Activated CD4-positive, alpha-beta T cell treated with anti-CD3 and anti-CD28 coated beads, Interleukin-2, amount 10 ng/mL, durations not matched to agents 7 days and 5 days (primary cell): ENCODE data around the gene PAEP. TPM values are rescaled to one million over a fixed set of nuclear protein-coding genes. Genes with fewer than 3 reads are reported as not detected.
"Not testable (repeated sequence)": the region's sequence is repeated elsewhere in the genome, so short reads cannot be mapped to it uniquely, and the experiment has no call there.

Experiments used
- CTCF ChIA-PET: fragments of 350-600 bp; sonication (Branson Sonifier 250); formaldehyde crosslinking; loops from one replicate; lab custom pipeline; 2021; ENCODE audit warnings: antibody characterized with exemption; lab: Charles Lee
- POLR2A ChIA-PET: fragments of 350-600 bp; sonication (Branson Sonifier 250); formaldehyde crosslinking; loops from one replicate; lab custom pipeline; 2021; ENCODE audit warnings: antibody characterized with exemption; lab: Charles Lee
- DNase-seq: peaks from one replicate; pipeline ENCODE4 v3.0.0-alpha.2; 2020
- H3K27ac Mint-ChIP-seq: one replicate; pipeline ENCODE4 v1.8.0; 2021; ENCODE audit warnings: mild to moderate bottlenecking, moderate library complexity, mixed read lengths
- H3K27me3 Mint-ChIP-seq: one replicate; pipeline ENCODE4 v1.8.0; 2021; ENCODE audit warnings: mixed read lengths
- H3K36me3 Mint-ChIP-seq: one replicate; pipeline ENCODE4 v1.8.0; 2021; ENCODE audit warnings: low read depth, mixed read lengths
- H3K4me1 Mint-ChIP-seq: one replicate; pipeline ENCODE4 v1.8.0; 2021; ENCODE audit warnings: mixed read lengths
- H3K4me3 Mint-ChIP-seq: one replicate; pipeline ENCODE4 v1.8.0; 2021; ENCODE audit warnings: mild to moderate bottlenecking, moderate library complexity, mixed read lengths
- H3K9me3 Mint-ChIP-seq: one replicate; pipeline ENCODE4 v1.8.0; 2021; ENCODE audit warnings: mixed read lengths
- total RNA-seq, 2 experiments: library from RNA; stranded (reverse); gene quantifications; one replicate each; pipeline ENCODE4 v1.2.3, GENCODE V29; 2021

PAEP gene
- total RNA-seq, 2 experiments from 2014 or later, result not detected

DNA sequence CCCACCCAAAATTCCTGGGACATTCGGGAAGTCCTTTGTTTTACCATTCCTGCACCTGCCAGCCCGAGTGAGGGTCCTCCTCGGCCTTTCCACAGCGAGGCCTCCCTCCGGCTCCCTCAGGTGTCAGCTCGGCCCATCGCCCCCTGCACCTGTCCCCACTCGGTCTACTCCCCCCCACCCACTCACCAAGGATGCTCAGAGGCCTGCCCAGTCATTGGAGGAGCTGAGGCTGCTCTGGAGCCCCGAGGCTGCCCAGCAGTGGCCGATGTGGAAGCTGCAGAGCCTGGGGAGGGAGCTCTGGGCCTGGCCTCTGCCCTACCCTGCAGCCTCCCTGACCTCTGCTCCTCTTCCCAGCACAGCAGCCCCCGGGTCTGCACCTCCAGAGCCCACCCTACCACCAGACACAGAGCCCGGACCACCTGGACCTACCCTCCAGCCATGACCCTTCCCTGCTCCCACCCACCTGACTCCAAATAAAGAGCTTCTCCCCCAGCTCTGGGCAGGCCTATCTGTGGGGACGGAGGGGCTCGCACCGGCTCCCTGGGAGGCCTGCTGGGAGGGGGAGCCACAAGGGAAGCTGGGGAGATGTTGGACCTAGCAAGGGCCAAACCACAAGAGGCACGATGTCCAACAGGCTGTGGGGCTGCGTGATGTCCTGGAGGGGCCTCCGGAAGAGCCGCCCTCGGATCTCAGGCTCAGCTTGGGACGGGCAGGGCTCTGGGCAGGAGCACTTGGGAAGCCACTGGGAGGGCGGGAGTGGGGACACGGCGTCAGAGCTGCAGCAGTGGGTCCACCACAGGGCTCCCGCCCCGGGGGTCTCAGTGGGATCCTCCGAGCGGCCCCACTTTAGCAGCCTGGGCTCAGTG is 11.8 kb upstream of the PAEP start:
- H3K9me3 Mint-ChIP-seq, H3K27me3 Mint-ChIP-seq, CTCF ChIA-PET, POLR2A ChIA-PET, DNase-seq, H3K27ac Mint-ChIP-seq, H3K36me3 Mint-ChIP-seq, H3K4me1 Mint-ChIP-seq, H3K4me3 Mint-ChIP-seq: not testable (repeated sequence)

DNA sequence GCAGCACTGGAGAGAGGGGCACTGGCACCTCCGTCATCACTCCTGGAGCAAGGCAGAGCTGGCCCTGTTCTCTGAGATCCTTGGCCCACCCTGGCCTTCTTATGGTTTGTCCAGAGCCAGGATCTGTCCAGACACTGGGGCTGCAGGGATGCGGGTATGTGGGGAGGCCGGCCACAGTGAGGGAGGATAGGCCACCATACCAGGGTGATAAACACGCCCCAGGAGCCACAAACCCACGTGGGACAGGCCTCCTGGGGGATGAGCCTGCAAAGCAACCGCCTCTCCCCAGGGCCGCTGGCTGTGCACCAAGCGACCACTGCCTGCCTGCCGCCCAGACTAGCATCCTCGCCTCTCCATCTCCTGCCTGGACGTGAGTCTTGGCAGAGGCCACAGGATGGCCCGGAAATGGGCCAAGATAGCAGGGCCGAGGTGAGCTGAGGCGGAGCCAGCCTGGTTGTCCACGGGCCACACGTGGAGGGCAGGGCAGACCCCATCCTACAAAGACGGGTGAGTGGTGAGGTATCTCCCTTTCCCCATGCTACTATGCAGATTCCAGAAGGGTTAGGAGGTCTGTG is 11.1 kb upstream of the PAEP start:
- ChIA-PET CTCF (interaction anchor here (0.6 kb wide), 1 partner anchor 16 kb away, joined by 3 read pairs; no protein-coding TSS in a partner anchor), POLR2A (no interaction called here)

DNA sequence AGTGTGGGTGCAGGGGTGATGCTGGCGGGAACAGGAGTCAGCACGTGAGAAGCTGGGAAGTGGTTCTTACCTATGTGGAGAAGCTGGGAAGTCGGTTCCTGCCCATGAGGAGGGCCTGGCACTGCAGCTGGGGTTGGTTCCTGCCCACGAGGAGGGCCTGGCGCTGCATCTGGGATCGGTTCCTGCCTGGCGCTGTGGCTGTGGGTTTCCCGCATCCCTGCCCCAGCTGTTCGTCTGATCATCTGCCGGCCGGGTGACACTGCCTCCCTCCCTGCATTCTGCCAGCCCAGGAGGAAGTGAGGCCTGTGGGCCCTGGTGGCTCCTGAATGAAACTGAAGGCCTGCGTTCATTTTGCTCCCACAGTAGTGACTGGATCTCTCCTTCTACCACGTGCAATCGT is 10.5 kb upstream of the PAEP start:
- Mint-ChIP-seq H3K4me3 (no peak overlapping the region), H3K9me3 (no peaks in the 10 kb centered on the region), H3K4me1 (no peaks in the 10 kb centered on the region), H3K36me3 (no peaks in the 10 kb centered on the region), H3K27ac (no peak overlapping the region), H3K27me3 (no peaks in the 10 kb centered on the region)
- DNase-seq, result no peak
- ChIA-PET CTCF (interaction anchor here (0.6 kb wide), 1 partner anchor 16 kb away, joined by 3 read pairs; no protein-coding TSS in a partner anchor), POLR2A (no interaction called here)

More for the DNA sequence above, 11.1 kb upstream of the PAEP start:
- Mint-ChIP-seq H3K27ac (no peak overlapping the region), H3K4me3 (no peak overlapping the region), H3K36me3 (no peaks in the 10 kb centered on the region), H3K27me3 (no peaks in the 10 kb centered on the region), H3K9me3 (no peaks in the 10 kb centered on the region), H3K4me1 (no peaks in the 10 kb centered on the region)
- no peak for DNase-seq

DNA sequence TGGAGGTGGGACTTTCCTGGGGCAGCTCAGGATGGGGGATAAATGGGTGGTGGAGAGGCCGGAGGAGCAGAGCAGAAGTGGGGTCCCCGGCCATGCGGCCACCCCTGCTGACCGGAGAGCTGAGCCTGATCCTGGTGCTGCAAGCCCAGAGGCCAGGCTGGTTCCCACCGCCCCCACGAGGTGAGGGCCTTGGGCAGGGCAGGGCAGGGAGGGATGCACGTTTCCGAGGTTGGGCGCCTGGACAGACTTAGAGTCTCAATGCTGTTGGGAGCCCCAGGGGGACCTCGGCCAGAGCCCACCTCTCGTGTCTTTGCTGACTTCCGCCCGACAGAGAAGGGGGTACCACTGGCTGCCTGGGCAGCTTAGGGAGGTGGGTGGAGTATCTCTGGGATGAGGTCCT is 10.1 kb upstream of the PAEP start:
- no peak overlapping the region for H3K27ac Mint-ChIP-seq
- no peaks in the 10 kb centered on the region for H3K9me3 Mint-ChIP-seq
- no peaks in the 10 kb centered on the region for H3K4me1 Mint-ChIP-seq
- CTCF ChIA-PET, result no interaction called here
- H3K4me3 Mint-ChIP-seq, result no peak overlapping the region
- no peaks in the 10 kb centered on the region for H3K27me3 Mint-ChIP-seq
- no peaks in the 10 kb centered on the region for H3K36me3 Mint-ChIP-seq
- POLR2A ChIA-PET, result no interaction called here
- no peak for DNase-seq

DNA sequence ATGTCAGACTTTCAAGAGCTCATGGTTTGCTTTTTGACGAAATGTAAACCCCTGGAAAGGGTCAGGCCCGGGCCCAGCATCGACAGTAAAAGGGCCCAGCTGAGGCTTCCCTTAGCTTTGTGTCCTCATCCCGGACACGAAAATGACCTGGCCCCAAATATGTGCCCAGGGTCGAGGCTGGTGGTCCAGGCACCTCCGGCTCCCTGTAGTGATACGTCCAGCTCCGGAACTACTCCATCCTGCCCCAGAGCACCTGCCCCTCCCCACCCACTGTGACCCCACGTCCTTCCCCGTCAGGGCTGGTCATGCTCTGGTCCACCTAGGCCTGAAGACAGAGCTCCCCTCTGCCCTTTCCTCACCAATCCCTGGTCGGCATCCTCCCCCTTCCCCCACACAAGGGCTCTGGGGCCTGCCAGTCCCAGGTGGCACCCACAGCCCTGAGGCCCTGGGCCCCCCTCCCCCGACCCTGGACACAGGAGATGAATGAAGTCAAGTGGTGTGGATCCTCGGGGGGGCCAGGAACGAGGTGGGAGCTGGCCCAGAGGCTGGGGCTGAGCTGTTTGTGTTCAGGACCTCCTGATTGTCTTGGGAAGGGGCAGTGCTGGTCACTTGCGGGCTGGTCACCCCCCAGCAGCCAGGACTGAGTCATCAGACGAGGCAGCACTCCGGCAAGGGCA is 9.4 kb upstream of the PAEP start:
- CTCF ChIA-PET, result interaction anchor here (0.6 to 0.8 kb wide), 2 partner anchors 34 to 66 kb away, joined by 3 read pairs; no protein-coding TSS in a partner anchor

DNA sequence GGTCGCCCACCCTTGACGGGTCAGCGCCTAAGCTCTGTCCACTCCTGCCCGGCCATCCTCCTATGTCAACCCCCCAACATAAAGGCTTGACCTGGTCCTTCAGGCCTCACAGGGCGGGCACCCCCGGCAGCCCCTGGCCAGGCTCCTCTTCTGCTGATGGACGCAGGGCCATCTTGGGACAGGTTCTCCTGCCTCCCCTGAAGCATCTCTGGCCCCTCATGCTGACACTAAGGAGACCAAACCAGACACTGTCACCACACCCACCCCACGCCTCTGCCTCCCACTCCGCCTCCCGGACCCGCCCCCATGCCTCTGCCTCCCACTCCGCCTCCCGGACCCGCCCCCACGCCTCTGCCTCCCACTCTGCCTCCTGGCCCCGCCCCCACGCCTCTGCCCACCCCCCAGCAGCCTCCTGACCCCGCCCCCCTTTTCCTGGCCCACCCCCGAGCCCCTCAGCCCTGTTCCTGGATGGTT is 8.8 kb upstream of the PAEP start:
- Mint-ChIP-seq H3K27me3 (no peaks in the 10 kb centered on the region), H3K4me3 (no peak overlapping the region), H3K9me3 (no peaks in the 10 kb centered on the region), H3K36me3 (no peaks in the 10 kb centered on the region), H3K4me1 (no peaks in the 10 kb centered on the region), H3K27ac (no peak overlapping the region)
- ChIA-PET POLR2A (no interaction called here), CTCF (interaction anchor here (0.6 kb wide), 1 partner anchor 67 kb away, joined by 3 read pairs; no protein-coding TSS in a partner anchor)
- no peak for DNase-seq

More for the DNA sequence above, 9.4 kb upstream of the PAEP start:
- DNase-seq, result no peak
- no peaks in the 10 kb centered on the region for H3K36me3 Mint-ChIP-seq
- H3K4me3 Mint-ChIP-seq, result no peak overlapping the region
- POLR2A ChIA-PET, result no interaction called here
- H3K4me1 Mint-ChIP-seq, result no peaks in the 10 kb centered on the region
- no peaks in the 10 kb centered on the region for H3K27me3 Mint-ChIP-seq
- no peaks in the 10 kb centered on the region for H3K9me3 Mint-ChIP-seq
- H3K27ac Mint-ChIP-seq, result no peak overlapping the region

DNA sequence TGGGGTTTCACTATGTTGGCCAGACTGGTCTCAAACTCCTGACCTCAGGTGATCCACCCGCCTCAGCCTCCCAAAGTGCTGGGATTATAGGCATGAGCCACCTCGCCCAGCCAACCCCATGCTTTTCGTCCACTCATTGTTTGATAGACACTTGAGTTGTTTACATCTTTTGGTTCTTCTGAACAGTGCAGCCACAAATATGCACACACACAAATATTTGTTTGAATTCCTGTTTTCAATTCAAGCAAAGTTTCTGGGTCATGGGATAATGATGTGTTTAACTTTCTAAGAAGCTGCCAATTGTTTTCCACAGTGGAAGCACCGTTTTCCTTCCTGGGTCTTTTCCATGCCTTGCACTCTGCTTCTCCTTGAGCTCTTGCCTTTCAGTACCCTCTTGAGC is 6.8 kb upstream of the PAEP start:
- DNase-seq, result no peak
- CTCF ChIA-PET, result no interaction called here
- Mint-ChIP-seq H3K4me3 (no peak overlapping the region), H3K27ac (no peak overlapping the region), H3K36me3 (no peaks in the 10 kb centered on the region), H3K9me3 (no peaks in the 10 kb centered on the region), H3K4me1 (no peaks in the 10 kb centered on the region), H3K27me3 (no peaks in the 10 kb centered on the region)
- POLR2A ChIA-PET, result no interaction called here

DNA sequence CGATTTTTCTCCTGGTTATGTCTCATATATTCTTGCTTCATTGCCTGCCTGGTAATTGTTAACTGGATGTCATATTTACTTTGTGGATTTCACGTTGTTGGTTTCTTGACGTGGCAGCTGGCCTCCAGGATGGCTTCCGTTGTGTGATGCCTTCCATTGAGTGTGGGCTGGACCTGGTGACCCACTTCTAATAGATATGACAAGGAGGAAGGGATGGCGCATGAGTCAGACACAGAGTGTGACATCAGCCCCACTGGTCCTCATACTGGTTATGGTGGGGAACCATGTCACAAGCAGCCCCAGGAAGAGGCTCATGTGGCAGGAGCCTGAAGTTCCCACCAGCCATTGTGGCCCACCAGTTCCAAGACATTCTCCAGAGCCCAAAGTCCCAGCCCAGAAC is 6.4 kb upstream of the PAEP start:
- H3K4me3 Mint-ChIP-seq, result no peak overlapping the region
- no peak for DNase-seq
- ChIA-PET CTCF (no interaction called here), POLR2A (no interaction called here)
- H3K27me3 Mint-ChIP-seq, result no peaks in the 10 kb centered on the region
- no peaks in the 10 kb centered on the region for H3K9me3 Mint-ChIP-seq
- no peak overlapping the region for H3K27ac Mint-ChIP-seq
- H3K4me1 Mint-ChIP-seq, result no peaks in the 10 kb centered on the region
- H3K36me3 Mint-ChIP-seq, result no peaks in the 10 kb centered on the region

DNA sequence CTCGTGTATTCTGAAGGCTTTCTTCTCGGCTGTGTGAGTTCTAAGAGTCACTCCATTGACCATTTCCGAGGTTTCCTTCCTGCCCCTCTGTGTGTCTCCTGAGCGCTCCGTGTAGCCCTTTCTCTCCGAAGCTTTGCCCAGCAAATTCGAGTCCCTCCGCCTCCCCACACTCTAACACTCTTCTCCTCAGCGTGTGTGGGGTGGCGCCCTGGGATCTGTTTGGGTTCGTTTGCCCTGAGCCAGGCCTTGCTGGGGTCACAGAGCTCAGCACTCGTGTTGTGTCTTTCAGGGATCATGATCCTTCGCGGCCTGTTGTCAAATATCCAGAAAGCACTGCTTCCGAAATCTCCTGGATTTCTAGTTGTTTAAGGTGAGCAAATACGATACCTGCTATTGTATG is 5.6 kb upstream of the PAEP start:
- no peaks in the 10 kb centered on the region for H3K4me1 Mint-ChIP-seq
- H3K36me3 Mint-ChIP-seq, result no peaks in the 10 kb centered on the region
- no peak for DNase-seq
- POLR2A ChIA-PET, result no interaction called here
- H3K27ac Mint-ChIP-seq, result no peak overlapping the region
- CTCF ChIA-PET, result no interaction called here
- peaks cover 2% of the 10 kb centered on the region for H3K27me3 Mint-ChIP-seq
- no peak overlapping the region for H3K4me3 Mint-ChIP-seq
- H3K9me3 Mint-ChIP-seq, result no peaks in the 10 kb centered on the region

DNA sequence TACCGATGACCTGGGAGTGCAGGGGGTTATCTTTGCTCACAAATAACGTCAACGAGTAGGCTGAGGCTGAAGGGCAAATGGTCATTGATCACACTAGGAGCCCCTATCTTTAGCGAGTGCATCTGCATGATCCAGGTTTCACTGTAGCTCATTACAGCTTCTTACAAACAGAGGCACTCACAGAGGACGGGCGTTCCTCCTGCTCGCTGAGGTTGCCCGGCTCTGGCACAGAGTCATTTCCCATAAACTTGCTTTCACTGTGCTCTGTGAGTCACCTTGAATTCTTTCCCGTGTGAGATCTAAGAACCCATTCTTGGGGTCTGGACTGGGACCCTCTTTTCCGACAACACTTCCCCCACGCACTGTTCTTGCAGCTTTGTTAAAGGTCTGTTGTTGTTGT is 1.9 kb upstream of the PAEP start:
- Mint-ChIP-seq H3K27me3 (peaks cover 2% of the 10 kb centered on the region), H3K36me3 (no peaks in the 10 kb centered on the region), H3K9me3 (no peaks in the 10 kb centered on the region), H3K4me1 (no peaks in the 10 kb centered on the region), H3K4me3 (no peak overlapping the region), H3K27ac (no peak overlapping the region)
- no peak for DNase-seq
- ChIA-PET POLR2A (no interaction called here), CTCF (no interaction called here)

DNA sequence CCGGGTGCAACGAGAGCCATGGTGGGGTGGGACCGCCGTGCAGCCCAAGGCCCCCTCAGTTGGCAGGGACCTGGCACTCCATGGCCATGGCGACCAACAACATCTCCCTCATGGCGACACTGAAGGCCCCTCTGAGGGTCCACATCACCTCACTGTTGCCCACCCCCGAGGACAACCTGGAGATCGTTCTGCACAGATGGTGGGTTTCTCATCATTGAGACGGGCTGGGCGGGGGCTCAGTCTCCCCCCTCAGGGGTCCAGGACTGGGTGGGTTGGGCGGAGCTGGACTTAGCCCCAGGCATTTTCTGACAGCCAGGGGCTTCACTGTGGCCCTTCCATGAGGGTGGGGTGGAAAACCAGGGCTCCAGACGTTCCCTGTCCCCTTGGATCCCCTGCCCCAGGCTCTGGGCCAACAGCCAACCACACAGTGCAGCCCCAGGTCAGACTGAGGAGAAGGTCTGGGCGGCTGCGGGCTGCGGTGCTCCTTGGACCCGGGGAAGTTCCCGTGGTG is 734 bp downstream of the PAEP start:
- H3K4me3 Mint-ChIP-seq, result no peak overlapping the region
- DNase-seq, result no peak
- no peaks in the 10 kb centered on the region for H3K9me3 Mint-ChIP-seq
- CTCF ChIA-PET, result no interaction called here
- no peaks in the 10 kb centered on the region for H3K4me1 Mint-ChIP-seq
- H3K27ac Mint-ChIP-seq, result no peak overlapping the region
- POLR2A ChIA-PET, result no interaction called here
- H3K27me3 Mint-ChIP-seq, result peaks cover 2% of the 10 kb centered on the region
- H3K36me3 Mint-ChIP-seq, result no peaks in the 10 kb centered on the region

DNA sequence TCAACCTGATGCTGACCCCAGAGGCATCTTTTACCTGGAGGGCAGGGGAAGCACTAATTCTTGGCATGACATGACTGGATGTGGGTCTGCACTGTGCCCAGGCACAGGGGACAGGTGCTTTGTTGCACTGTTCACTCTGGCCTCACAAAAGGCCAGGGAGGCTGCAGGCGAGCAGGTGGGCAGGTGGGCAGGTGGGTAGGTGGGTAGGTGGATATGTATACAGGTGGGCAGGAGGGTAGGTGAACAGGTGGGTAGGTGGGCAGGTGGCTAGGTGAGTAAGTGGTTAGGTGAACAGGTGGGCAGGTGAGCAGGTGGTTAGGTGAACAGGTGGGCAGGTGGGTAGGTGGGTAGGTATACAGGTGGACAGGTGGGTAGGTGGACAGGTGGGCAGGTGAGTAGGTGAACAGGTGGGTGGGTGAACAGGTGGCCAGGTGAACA is 1.5 kb downstream of the PAEP start:
- Mint-ChIP-seq H3K36me3 (no peaks in the 10 kb centered on the region), H3K4me3 (no peak overlapping the region), H3K4me1 (no peaks in the 10 kb centered on the region), H3K27ac (no peak overlapping the region), H3K9me3 (no peaks in the 10 kb centered on the region), H3K27me3 (peaks cover 2% of the 10 kb centered on the region)
- CTCF ChIA-PET, result no interaction called here
- POLR2A ChIA-PET, result no interaction called here
- no peak for DNase-seq

DNA sequence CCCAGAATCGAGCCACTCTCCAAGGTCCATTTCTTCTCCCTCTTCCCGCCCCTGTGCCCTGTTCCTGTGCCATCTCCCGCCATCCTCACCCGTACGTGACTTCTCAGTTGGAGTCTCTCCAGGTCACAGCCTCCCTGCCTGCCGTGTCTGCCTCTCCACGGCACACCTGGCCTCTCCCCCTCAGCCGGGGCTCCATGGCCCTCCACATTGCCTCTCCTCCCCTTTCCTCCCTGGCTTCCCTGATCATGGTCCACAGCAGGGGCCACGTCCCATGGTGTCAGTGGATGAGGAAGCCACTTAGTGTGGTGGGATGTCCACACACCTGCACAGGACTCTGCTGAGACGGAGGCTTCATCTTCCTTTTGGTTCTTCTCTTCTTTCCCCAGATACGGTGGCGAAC is 2.3 kb downstream of the PAEP start:
- CTCF ChIA-PET, result no interaction called here
- Mint-ChIP-seq H3K36me3 (no peaks in the 10 kb centered on the region), H3K4me3 (no peak overlapping the region), H3K9me3 (no peaks in the 10 kb centered on the region), H3K27me3 (peaks cover 2% of the 10 kb centered on the region), H3K4me1 (no peaks in the 10 kb centered on the region), H3K27ac (no peak overlapping the region)
- POLR2A ChIA-PET, result no interaction called here
- no peak for DNase-seq
